Left lung (tissue), 10 donors: ENCODE data around the gene KHDC1. TPM values are rescaled to one million over a fixed set of nuclear protein-coding genes. Genes with fewer than 3 reads are reported as not detected.
A peak's percentile ranks its signal among the peaks of the same experiment; 100 is the strongest.
"Not testable (repeated sequence)": the region's sequence is repeated elsewhere in the genome, so short reads cannot be mapped to it uniquely, and the experiment has no call there.

Experiments used
- ATAC-seq: fragments of 200-7000 bp; cut with Tn5 transposase; one replicate; pipeline ENCODE4 v1.9.1; 2020; ENCODE audit warnings: moderate library complexity
- DNase-seq, 4 donors: peaks; one replicate each; pipeline ENCODE4 v3.0.0-alpha.2; 2013 to 2020
- H3K27ac ChIP-seq, 2 donors: fragments of 200-600 bp; sonication (generic) in 1 of 2; one replicate each; pipeline versions ENCODE4 v1.5.0 to v1.8.0; 2020 to 2021
- H3K27me3 ChIP-seq, 2 donors: fragments of 200-600 bp; sonication (generic) in 1 of 2; one replicate each; pipeline versions ENCODE4 v1.5.0 to v1.8.0; 2020 to 2021
- H3K36me3 ChIP-seq, 2 donors: fragments of 200-600 bp; sonication (generic) in 1 of 2; one replicate each; pipeline versions ENCODE4 v1.5.0 to v1.8.0; 2020 to 2021
- H3K4me1 ChIP-seq, 2 donors: fragments of 200-600 bp; one replicate each; pipeline ENCODE4 v1.8.0; 2021
- H3K4me3 ChIP-seq, 2 donors: fragments of 200-600 bp; sonication (generic) in 1 of 2; one replicate each; pipeline versions ENCODE4 v1.5.0 to v1.8.0; 2020 to 2021; ENCODE audit warnings: mild to moderate bottlenecking in 1 of 2
- H3K9me3 ChIP-seq, 2 donors: fragments of 200-600 bp; sonication (generic) in 1 of 2; one replicate each; pipeline versions ENCODE4 v1.5.0 to v1.8.0; 2020 to 2021
- CTCF ChIP-seq, 2 donors: fragments of 200-600 bp; sonication (generic) in 1 of 2; IDR thresholded peaks; one replicate each; pipeline versions ENCODE4 v1.5.0 to v1.8.0; 2021; ENCODE audit warnings: antibody characterized with exemption in 2 of 2
- intact Hi-C, 2 donors: fragments of 100-400 bp; cut with DNase I; formaldehyde crosslinking; loops; one replicate each; pipeline versions ENCODE4 v1.11.2 to v1.14.2; 2022
- polyA plus RNA-seq, 6 donors: library from polyadenylated mRNA; unstranded; fragments of 120-200 nt; gene quantifications; one replicate each; pipeline ENCODE4 v1.2.1, GENCODE V29; 2013; ENCODE audit not compliant: insufficient read length in 6 of 6
- total RNA-seq, 2 donors: library from RNA; stranded (reverse); fragmentation: NEBNext Ultra II Directional; extraction: Animal tissue kit (Norgen Biotek cat#: 25700); gene quantifications; one replicate each; pipeline ENCODE4 v1.2.1, GENCODE V29; 2021
- donor health status: DM: no; HTN: yes; CAD: no.
- donor health status: DM: no; HTN: no; CAD: no.

Gene KHDC1
- total and polyA plus RNA-seq, 8 donors: 1.9 to 13.5 (median 12.0) TPM

- intact Hi-C loops: no loop called here
- peak; percentile 63 for ATAC-seq
- Histone ChIP-seq H3K9me3 (no peaks in the 10 kb centered on the region), H3K4me1 (peaks cover 0 to 15% of the 10 kb centered on the region in 2 donors), H3K4me3 (peak overlapping the region; percentile 59 to 61), H3K27ac (peak overlapping the region in 1 of 2 donors; percentile 69), H3K36me3 (no peaks in the 10 kb centered on the region), H3K27me3 (peaks cover 0 to 28% of the 10 kb centered on the region in 2 donors)
- TF ChIP-seq CTCF (IDR thresholded peaks at IDR 0.05): no peak
- no peak for DNase-seq
Observed at GRCh38 chr6:73308712-73309534, 45.9 kb upstream of the KHDC1 start.

- intact Hi-C loops, H3K27ac ChIP-seq, H3K4me3 ChIP-seq, H3K36me3 ChIP-seq, H3K9me3 ChIP-seq, ATAC-seq, DNase-seq, H3K4me1 ChIP-seq: not testable (repeated sequence)
- peaks cover 0 to 13% of the 10 kb centered on the region in 2 donors for H3K27me3 ChIP-seq
Observed at GRCh38 chr6:73303773-73304172, 40.8 kb upstream of the KHDC1 start.

- intact Hi-C loops: no loop called here
- Histone ChIP-seq H3K4me1 (no peaks in the 10 kb centered on the region), H3K9me3 (no peaks in the 10 kb centered on the region), H3K4me3 (no peak overlapping the region), H3K27me3 (peaks cover 0 to 15% of the 10 kb centered on the region in 2 donors), H3K36me3 (no peaks in the 10 kb centered on the region), H3K27ac (no peak overlapping the region)
- ATAC-seq (no peak), DNase-seq (no peak)
- TF ChIP-seq CTCF (IDR thresholded peaks at IDR 0.05): no peak
Observed at GRCh38 chr6:73302339-73302738, 39.3 kb upstream of the KHDC1 start.

- peaks cover 0 to 15% of the 10 kb centered on the region in 2 donors for H3K27me3 ChIP-seq
- intact Hi-C loops: no loop called here
- ATAC-seq (peak; percentile 43), DNase-seq (peak in 2 of 4 donors; percentile 59 to 75)
- TF ChIP-seq CTCF (IDR thresholded peaks at IDR 0.05): no peak
- no peaks in the 10 kb centered on the region for H3K4me1 ChIP-seq
- H3K36me3 ChIP-seq: no peaks in the 10 kb centered on the region
- H3K4me3 ChIP-seq: peak overlapping the region in 1 of 2 donors; percentile 11
- no peaks in the 10 kb centered on the region for H3K9me3 ChIP-seq
- H3K27ac ChIP-seq: no peak overlapping the region
Observed at GRCh38 chr6:73299151-73299971, 36.4 kb upstream of the KHDC1 start.

- TF ChIP-seq CTCF (IDR thresholded peaks at IDR 0.05): no peak
- H3K4me3 ChIP-seq: no peak overlapping the region
- H3K9me3 ChIP-seq: no peaks in the 10 kb centered on the region
- H3K4me1 ChIP-seq: no peaks in the 10 kb centered on the region
- H3K36me3 ChIP-seq: no peaks in the 10 kb centered on the region
- peaks cover 0 to under 1% of the 10 kb centered on the region in 2 donors for H3K27me3 ChIP-seq
- ATAC-seq (no peak), DNase-seq (no peak)
- intact Hi-C loops: no loop called here
- no peak overlapping the region for H3K27ac ChIP-seq
Observed at GRCh38 chr6:73293331-73293730, 30.3 kb upstream of the KHDC1 start.
